Choroid plexus epithelial cell (primary cell): ENCODE measurements around the gene GUCY2D.
A peak's percentile ranks its signal among the peaks of the same experiment; 100 is the strongest.
"Not testable (repeated sequence)": the region's sequence is repeated elsewhere in the genome, so short reads cannot be mapped to it uniquely, and the experiment has no call there.

Source experiments
- DNase-seq: peaks from one replicate; pipeline ENCODE4 v3.0.0-alpha.2; 2010; ENCODE audit warnings: low read depth
- H3K4me3 ChIP-seq: 2 replicates; pipeline ENCODE4 v1.5.1; 2011; ENCODE audit warnings: low read depth, mild to moderate bottlenecking, control low read depth, low read length, moderate library complexity
- CTCF ChIP-seq: conservative IDR thresholded peaks from 2 replicates; pipeline ENCODE4 v1.5.1; 2011; ENCODE audit warnings: low read depth, mild to moderate bottlenecking, control low read depth, inconsistent platforms, low read length, moderate library complexity

Gene GUCY2D

GRCh38 chr17:8056232-8056975, 54.0 kb downstream of the GUCY2D start:
- H3K4me3 ChIP-seq, result no peak overlapping the region
- peak; percentile 96 for DNase-seq
- no peak for TF ChIP-seq CTCF

- no peak overlapping the region for H3K4me3 ChIP-seq
- TF ChIP-seq CTCF, result no peak
- DNase-seq, result no peak
Observed at GRCh38 chr17:8056976-8057625, 54.7 kb downstream of the GUCY2D start.

GRCh38 chr17:8057691-8058114, 55.3 kb downstream of the GUCY2D start:
- TF ChIP-seq CTCF, result peak; percentile 81
- H3K4me3 ChIP-seq, result no peak overlapping the region
- DNase-seq, result peak; percentile 90

- TF ChIP-seq CTCF, result no peak
- DNase-seq, result no peak
- H3K4me3 ChIP-seq, result no peak overlapping the region
Observed at GRCh38 chr17:8059131-8059530, 56.7 kb downstream of the GUCY2D start.

GRCh38 chr17:8060274-8060673, 57.9 kb downstream of the GUCY2D start:
- H3K4me3 ChIP-seq, result no peak overlapping the region
- peak; percentile 72 for TF ChIP-seq CTCF
- peak; percentile 78 for DNase-seq

- H3K4me3 ChIP-seq, DNase-seq: not testable (repeated sequence)
Observed at GRCh38 chr17:8061851-8062250, 59.4 kb downstream of the GUCY2D start.

- peak; percentile 56 for DNase-seq
- no peak for TF ChIP-seq CTCF
- H3K4me3 ChIP-seq, result peak overlapping the region; percentile 39
Observed at GRCh38 chr17:8062435-8062806, 60.0 kb downstream of the GUCY2D start.
